ENCODE data around the gene SLC48A1. TPM values are rescaled to one million over a fixed set of nuclear protein-coding genes. Genes with fewer than 3 reads are reported as not detected.

The SLC48A1 gene
- polyA plus RNA-seq, 4 donors = 5.1 to 12.1 (median 7.5) TPM

DNA sequence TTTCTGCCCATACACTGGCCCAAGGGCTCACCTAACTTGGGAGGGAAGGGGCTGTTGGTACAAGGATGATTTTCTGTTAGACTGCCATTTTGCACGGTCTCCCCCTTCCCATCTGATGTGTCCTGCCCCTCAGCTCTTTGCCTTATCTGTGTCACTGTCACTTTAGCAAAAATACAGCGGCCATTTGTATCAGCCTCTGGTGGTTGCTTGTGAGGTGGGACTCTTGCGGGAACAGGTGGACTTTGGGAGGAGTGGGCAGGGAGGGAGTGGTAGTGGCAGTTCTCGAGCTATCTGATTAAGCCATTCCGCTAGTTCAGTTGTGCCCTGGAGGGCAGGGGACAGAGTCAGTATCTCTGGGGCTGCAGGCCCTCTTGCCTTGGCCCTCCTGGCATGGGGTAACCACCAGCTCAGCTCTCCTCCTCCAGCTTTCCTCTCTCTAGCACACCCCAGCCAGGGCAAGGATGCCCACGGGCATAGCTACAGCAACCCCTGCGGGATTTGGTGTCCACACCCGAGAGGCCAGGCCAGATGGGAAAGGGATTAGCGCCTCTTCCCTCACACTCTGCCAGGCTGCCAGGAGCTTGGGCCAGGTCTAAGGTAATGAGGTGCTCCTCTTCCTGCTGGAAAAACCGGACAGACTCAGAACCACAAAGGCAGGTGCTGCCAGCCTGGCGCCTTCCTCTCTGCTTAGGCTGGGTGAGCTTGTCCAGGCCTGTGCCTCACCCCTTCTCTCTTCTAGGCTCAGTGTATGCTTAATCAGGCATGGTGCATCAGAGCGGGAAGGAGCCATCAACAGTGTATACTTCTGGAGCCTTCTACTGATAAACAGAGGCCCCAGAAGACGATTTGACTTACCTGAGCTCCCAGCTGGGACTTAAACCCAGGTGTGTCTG, 8.7 kb downstream of the SLC48A1 start:
- H3K4me3 ChIP-seq (ENCODE audit: low read depth in 1 of 3, low read length in 3 of 3) = no peak overlapping the region
- peaks cover 0 to 2% (median 0%) of the 10 kb centered on the region in 3 donors for H3K4me1 ChIP-seq (ENCODE audit: control insufficient read depth in 3 of 3, insufficient read depth in 2 of 3, low read depth in 1 of 3, low read length in 2 of 3)
- DNase-seq (no peak), FAIRE-seq (no peak)
- WGBS, 3 donors = 65 to 74% (median 68%) methylated on average over 13 of the region's 13 CpGs
- no peaks in the 10 kb centered on the region for H3K27me3 ChIP-seq (ENCODE audit: control insufficient read depth in 3 of 3, insufficient read depth in 3 of 3, low read length in 3 of 3)
- no peaks in the 10 kb centered on the region for H3K9me3 ChIP-seq (ENCODE audit: control insufficient read depth in 2 of 2, insufficient read depth in 1 of 2, low read depth in 1 of 2, low read length in 1 of 2)
- no peak overlapping the region for H3K27ac ChIP-seq (ENCODE audit: low read depth in 1 of 3, low read length in 2 of 3)
- peaks cover 0 to 62% (median 10%) of the 10 kb centered on the region in 3 donors for H3K36me3 ChIP-seq (ENCODE audit: control insufficient read depth in 3 of 3, insufficient read depth in 2 of 3, low read depth in 1 of 3, low read length in 3 of 3)

- Histone ChIP-seq H3K36me3 (ENCODE audit: control insufficient read depth in 3 of 3, insufficient read depth in 2 of 3, low read depth in 1 of 3, low read length in 3 of 3) (peaks cover 0 to 69% (median 10%) of the 10 kb centered on the region in 3 donors), H3K4me1 (ENCODE audit: control insufficient read depth in 3 of 3, insufficient read depth in 2 of 3, low read depth in 1 of 3, low read length in 2 of 3) (peaks cover 0 to 3% (median 0%) of the 10 kb centered on the region in 3 donors), H3K27me3 (ENCODE audit: control insufficient read depth in 3 of 3, insufficient read depth in 3 of 3, low read length in 3 of 3) (no peaks in the 10 kb centered on the region), H3K9me3 (ENCODE audit: control insufficient read depth in 2 of 2, insufficient read depth in 1 of 2, low read depth in 1 of 2, low read length in 1 of 2) (no peaks in the 10 kb centered on the region), H3K4me3 (ENCODE audit: low read depth in 1 of 3, low read length in 3 of 3) (no peak overlapping the region), H3K27ac (ENCODE audit: low read depth in 1 of 3, low read length in 2 of 3) (no peak overlapping the region)
- WGBS, 3 donors = 68 to 81% (median 77%) methylated on average over 8 of the region's 8 CpGs
- FAIRE-seq (no peak), DNase-seq (no peak)
These were observed 9.3 kb downstream of the SLC48A1 start for GRCh38 chr12:47782372-47782770.

DNA sequence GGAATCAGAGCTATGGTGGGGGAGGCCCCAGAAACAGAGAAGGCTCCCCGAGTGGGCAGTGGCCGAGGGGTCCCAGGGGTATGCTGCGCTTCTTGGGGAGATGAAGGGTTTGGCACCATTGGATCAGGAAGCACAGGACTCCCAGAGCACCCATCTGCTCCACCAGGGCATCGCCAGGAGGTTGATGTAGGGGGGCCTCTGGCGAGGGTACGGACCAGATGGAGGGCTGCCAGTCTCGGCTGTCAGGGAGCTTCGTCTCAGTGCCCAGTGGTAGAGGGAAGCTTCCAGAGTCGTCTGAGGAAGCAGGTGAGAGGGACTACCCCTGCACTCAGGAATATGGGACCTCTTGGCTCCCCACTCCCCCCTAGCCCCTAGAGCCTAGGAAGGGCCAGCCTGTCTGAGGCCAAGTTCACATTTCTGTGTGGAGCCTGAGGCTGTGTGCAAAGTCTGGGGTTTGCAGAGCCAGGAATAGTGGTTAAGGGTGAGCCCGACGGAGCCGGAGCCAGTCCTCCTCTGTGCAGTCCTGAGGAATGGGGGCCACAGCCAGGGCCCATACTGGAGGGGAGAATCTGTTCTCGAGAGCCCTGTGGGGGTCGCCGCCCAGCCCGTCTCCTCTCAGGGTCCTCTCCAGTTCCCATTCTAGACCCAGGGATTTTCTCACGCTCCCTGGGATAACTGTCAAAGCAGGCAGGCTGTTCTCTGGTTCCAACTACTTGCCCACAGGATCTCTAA, 10.2 kb downstream of the SLC48A1 start:
- DNase-seq (no peak), FAIRE-seq (no peak)
- Histone ChIP-seq H3K36me3 (ENCODE audit: control insufficient read depth in 3 of 3, insufficient read depth in 2 of 3, low read depth in 1 of 3, low read length in 3 of 3) (peaks cover 0 to 77% (median 10%) of the 10 kb centered on the region in 3 donors), H3K4me1 (ENCODE audit: control insufficient read depth in 3 of 3, insufficient read depth in 2 of 3, low read depth in 1 of 3, low read length in 2 of 3) (peaks cover 0 to 3% (median 0%) of the 10 kb centered on the region in 3 donors), H3K27ac (ENCODE audit: low read depth in 1 of 3, low read length in 2 of 3) (no peak overlapping the region), H3K27me3 (ENCODE audit: control insufficient read depth in 3 of 3, insufficient read depth in 3 of 3, low read length in 3 of 3) (no peaks in the 10 kb centered on the region), H3K9me3 (ENCODE audit: control insufficient read depth in 2 of 2, insufficient read depth in 1 of 2, low read depth in 1 of 2, low read length in 1 of 2) (no peaks in the 10 kb centered on the region), H3K4me3 (ENCODE audit: low read depth in 1 of 3, low read length in 3 of 3) (no peak overlapping the region)
- WGBS, 3 donors = 79 to 91% (median 88%) methylated on average over 17 of the region's 17 CpGs

GRCh38 chr12:47783821-47784819, 11.1 kb downstream of the SLC48A1 start:
- FAIRE-seq = no peak
- no peak overlapping the region for H3K27ac ChIP-seq (ENCODE audit: low read depth in 1 of 3, low read length in 2 of 3)
- no peak overlapping the region for H3K4me3 ChIP-seq (ENCODE audit: low read depth in 1 of 3, low read length in 3 of 3)
- 88 to 93% (median 92%) methylated on average over 17 to 20 of the region's 20 CpGs for whole genome bisulfite sequencing, 3 donors
- no peaks in the 10 kb centered on the region for H3K27me3 ChIP-seq (ENCODE audit: control insufficient read depth in 3 of 3, insufficient read depth in 3 of 3, low read length in 3 of 3)
- peaks cover 0 to 3% (median 0%) of the 10 kb centered on the region in 3 donors for H3K4me1 ChIP-seq (ENCODE audit: control insufficient read depth in 3 of 3, insufficient read depth in 2 of 3, low read depth in 1 of 3, low read length in 2 of 3)
- DNase-seq = no peak
- H3K9me3 ChIP-seq (ENCODE audit: control insufficient read depth in 2 of 2, insufficient read depth in 1 of 2, low read depth in 1 of 2, low read length in 1 of 2) = no peaks in the 10 kb centered on the region
- H3K36me3 ChIP-seq (ENCODE audit: control insufficient read depth in 3 of 3, insufficient read depth in 2 of 3, low read depth in 1 of 3, low read length in 3 of 3) = peaks cover 0 to 84% (median 10%) of the 10 kb centered on the region in 3 donors

DNA sequence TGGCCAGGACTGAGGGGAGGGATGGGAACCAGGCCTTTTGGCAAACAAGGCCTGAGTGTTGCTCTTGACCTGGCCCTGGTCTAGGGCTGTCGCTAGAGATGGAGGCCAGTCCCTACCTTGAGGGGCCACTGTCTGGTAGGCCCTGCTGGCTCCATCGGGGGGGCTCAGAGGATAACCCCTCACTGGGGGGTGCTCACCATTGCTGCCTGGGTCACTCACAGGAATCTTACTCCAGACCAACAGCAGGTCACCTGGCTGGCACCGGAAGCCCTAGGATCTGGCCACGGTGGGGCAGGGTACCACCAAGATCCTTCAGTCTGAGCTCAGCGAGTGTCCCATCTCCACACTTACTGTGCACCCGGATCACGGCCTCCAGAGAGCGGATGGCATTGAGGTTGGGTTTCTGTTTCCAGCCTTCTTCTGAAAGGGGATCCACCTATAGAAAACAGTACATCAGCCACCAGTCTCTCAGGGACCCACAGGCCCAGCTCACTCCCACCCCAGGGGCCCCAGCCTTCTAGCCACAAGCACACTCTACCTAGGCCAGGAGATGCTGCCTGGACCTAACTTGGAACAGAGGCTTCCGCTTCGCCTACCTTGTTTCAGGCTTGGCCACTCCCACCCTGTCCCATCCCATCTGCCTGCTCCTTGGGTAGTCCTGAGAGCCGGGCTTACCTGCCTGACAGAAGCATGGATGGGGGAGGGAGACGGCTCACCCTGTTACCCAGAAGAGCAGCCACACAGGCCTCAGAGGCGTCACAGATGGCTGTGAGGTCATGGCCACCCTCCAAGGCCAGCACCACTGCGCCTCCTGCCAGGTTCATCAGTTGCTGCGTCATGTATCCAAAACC, 12.2 kb downstream of the SLC48A1 start:
- peak overlapping the region in 1 of 3 donors; percentile 16 for H3K27ac ChIP-seq (ENCODE audit: low read depth in 1 of 3, low read length in 2 of 3)
- 85 to 94% (median 91%) methylated on average over 15 of the region's 15 CpGs for WGBS, 3 donors
- DNase-seq (no peak), FAIRE-seq (no peak)
- peaks cover 0 to 3% (median 0%) of the 10 kb centered on the region in 3 donors for H3K4me1 ChIP-seq (ENCODE audit: control insufficient read depth in 3 of 3, insufficient read depth in 2 of 3, low read depth in 1 of 3, low read length in 2 of 3)
- no peaks in the 10 kb centered on the region for H3K27me3 ChIP-seq (ENCODE audit: control insufficient read depth in 3 of 3, insufficient read depth in 3 of 3, low read length in 3 of 3)
- H3K9me3 ChIP-seq (ENCODE audit: control insufficient read depth in 2 of 2, insufficient read depth in 1 of 2, low read depth in 1 of 2, low read length in 1 of 2) = no peaks in the 10 kb centered on the region
- H3K4me3 ChIP-seq (ENCODE audit: low read depth in 1 of 3, low read length in 3 of 3) = no peak overlapping the region
- H3K36me3 ChIP-seq (ENCODE audit: control insufficient read depth in 3 of 3, insufficient read depth in 2 of 3, low read depth in 1 of 3, low read length in 3 of 3) = peaks cover 0 to 92% (median 10%) of the 10 kb centered on the region in 3 donors

DNA sequence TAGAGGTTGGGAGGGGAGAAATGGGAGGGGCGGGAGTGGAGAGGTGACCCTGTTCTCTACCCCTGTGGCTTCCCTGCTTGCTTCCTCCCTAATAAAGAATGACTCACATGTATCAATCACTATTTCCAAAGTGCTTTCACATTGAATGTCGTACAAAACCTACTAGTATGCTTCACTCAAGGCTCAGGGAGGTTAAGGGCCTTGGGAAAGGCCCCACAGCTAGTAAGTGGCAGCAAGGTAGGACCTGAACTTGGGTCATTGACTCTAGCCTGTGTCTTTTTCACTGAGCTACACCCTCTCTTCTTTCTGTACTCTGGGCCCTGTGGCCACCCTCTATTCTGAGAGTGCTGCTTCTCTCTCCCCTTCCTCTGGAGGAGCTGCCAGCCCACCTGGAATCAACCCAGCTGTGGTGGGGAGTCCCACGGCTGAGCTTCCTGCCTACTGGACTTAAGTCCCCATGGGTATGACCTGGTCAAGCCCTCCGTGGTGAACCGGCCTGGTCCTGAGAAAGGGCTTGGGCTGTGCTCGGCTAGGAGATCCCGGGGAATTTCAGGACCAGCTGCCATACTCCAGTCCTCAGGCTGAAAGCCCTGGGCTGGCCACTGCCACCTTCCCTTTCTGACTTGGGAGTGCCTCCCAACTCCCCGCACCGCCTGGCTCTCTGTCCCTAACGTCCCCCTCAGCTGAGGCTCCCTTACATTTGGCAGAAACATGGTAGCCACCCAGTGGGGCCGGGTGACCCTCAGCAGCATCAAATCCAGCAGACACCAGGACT, 13.0 kb downstream of the SLC48A1 start:
- H3K4me1 ChIP-seq (ENCODE audit: control insufficient read depth in 3 of 3, insufficient read depth in 2 of 3, low read depth in 1 of 3, low read length in 2 of 3) = peaks cover 0 to 3% (median 0%) of the 10 kb centered on the region in 3 donors
- FAIRE-seq = no peak
- DNase-seq = peak in 1 of 2 donors; percentile 12
- WGBS, 3 donors = 82 to 84% (median 83%) methylated on average over 11 of the region's 11 CpGs
- H3K36me3 ChIP-seq (ENCODE audit: control insufficient read depth in 3 of 3, insufficient read depth in 2 of 3, low read depth in 1 of 3, low read length in 3 of 3) = peaks cover 0 to 97% (median 10%) of the 10 kb centered on the region in 3 donors
- H3K27ac ChIP-seq (ENCODE audit: low read depth in 1 of 3, low read length in 2 of 3) = peak overlapping the region in 1 of 3 donors; percentile 16
- H3K9me3 ChIP-seq (ENCODE audit: control insufficient read depth in 2 of 2, insufficient read depth in 1 of 2, low read depth in 1 of 2, low read length in 1 of 2) = no peaks in the 10 kb centered on the region
- H3K27me3 ChIP-seq (ENCODE audit: control insufficient read depth in 3 of 3, insufficient read depth in 3 of 3, low read length in 3 of 3) = no peaks in the 10 kb centered on the region
- H3K4me3 ChIP-seq (ENCODE audit: low read depth in 1 of 3, low read length in 3 of 3) = no peak overlapping the region
